Glomerular visceral epithelial cell (primary cell): ENCODE results near the gene ATP2B1.

Experiments used
- DNase-seq: peaks from one replicate; pipeline ENCODE4 v3.0.0-alpha.2; 2016; ENCODE audit errors: extremely low spot score

ATP2B1 gene

GRCh38 chr12:89661706-89662330 is 46.8 kb downstream of the ATP2B1 start:
- no peak for DNase-seq

GRCh38 chr12:89657739-89658138 is 50.9 kb downstream of the ATP2B1 start:
- no peak for DNase-seq

GRCh38 chr12:89657066-89657465 is 51.6 kb downstream of the ATP2B1 start:
- no peak for DNase-seq

GRCh38 chr12:89655841-89656240 is 52.8 kb downstream of the ATP2B1 start:
- no peak for DNase-seq

GRCh38 chr12:89651192-89651591 is 57.4 kb downstream of the ATP2B1 start:
- DNase-seq, result no peak

- no peak for DNase-seq
Measured at GRCh38 chr12:89650239-89650638, 58.4 kb downstream of the ATP2B1 start.

GRCh38 chr12:89649820-89650219 is 58.8 kb downstream of the ATP2B1 start:
- no peak for DNase-seq

- DNase-seq, result no peak
Measured at GRCh38 chr12:89649139-89649538, 59.5 kb downstream of the ATP2B1 start.

DNA sequence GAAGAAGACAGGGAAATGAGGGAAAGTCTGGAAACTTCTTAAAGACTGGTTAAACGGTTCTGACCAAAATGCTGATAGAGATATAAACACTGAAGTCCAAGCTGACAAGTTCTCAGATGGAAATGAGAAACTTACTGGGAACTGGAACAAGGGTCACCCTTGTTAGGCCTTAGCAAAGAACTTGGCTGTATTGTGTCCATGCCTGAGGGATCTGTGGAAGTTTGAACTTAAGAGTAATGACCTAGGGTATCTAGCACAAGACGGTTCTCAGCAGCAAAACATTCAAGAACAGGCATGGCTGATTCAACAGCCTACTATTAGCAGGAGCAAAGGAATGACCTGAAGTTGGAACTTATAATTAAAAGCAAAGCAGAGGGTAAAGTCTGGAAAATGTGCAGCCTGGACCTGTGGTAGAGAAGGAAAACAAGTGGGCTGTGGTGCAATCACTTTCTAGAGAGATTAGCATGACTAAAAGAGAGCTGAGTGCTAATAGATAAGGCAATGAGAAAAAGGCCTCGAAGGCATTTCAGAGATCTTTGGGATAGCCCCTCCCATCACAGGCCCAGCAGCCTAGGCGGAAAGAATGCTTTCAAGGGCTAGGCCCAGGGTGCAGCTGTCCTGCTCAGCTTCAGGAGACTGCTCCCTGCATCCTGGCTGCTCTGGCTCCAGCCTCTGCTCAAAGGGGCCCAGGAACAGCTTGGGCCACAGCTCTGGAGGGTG is 60.3 kb downstream of the ATP2B1 start:
- no peak for DNase-seq

GRCh38 chr12:89645434-89645833 is 63.2 kb downstream of the ATP2B1 start:
- no peak for DNase-seq

- no peak for DNase-seq
Measured at GRCh38 chr12:89642959-89643358, 65.7 kb downstream of the ATP2B1 start.

GRCh38 chr12:89636776-89637160 is 71.9 kb downstream of the ATP2B1 start:
- no peak for DNase-seq

GRCh38 chr12:89636052-89636775 is 72.4 kb downstream of the ATP2B1 start:
- no peak for DNase-seq

DNA sequence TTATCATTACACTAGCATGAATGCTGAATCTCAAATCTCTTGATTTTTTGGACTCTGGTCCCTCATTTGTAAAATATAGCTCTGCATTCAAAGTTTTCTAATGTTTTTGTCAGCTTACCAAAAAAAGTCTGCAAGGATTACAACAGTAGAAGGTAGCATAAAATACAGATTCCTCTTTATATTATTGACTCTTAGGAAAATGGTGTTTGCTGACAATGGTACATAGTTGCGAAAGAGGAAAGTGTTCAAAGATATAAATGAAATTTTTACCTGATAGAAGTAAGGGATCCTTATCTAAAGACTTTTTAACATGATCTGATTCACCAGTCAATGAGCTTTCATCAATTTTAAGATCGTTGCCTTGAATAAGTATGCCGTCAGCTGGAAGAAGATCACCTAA is 74.1 kb downstream of the ATP2B1 start:
- DNase-seq, result no peak

- DNase-seq, result no peak
Measured at GRCh38 chr12:89632778-89633177, 75.9 kb downstream of the ATP2B1 start.

DNA sequence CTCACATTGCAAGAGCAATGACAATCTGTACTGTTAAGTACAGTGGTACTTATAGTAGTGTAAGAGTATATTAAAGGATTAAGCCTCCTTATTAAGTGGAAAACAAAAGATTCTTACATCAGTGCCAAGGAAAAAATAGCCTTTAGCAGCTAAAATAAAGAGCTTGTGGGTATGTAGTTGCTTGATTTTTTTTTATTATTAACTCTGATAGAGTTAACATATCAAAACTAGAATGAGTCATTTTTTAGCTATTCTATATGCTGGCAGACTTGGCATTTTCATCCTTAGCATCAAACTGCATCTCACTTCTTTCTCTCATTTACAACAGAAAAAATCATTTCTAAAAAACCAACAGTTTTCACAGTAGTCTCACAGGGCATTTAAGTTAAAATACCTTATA is 86.5 kb downstream of the ATP2B1 start:
- no peak for DNase-seq

- no peak for DNase-seq
Measured at GRCh38 chr12:89621521-89621920, 87.1 kb downstream of the ATP2B1 start.

DNA sequence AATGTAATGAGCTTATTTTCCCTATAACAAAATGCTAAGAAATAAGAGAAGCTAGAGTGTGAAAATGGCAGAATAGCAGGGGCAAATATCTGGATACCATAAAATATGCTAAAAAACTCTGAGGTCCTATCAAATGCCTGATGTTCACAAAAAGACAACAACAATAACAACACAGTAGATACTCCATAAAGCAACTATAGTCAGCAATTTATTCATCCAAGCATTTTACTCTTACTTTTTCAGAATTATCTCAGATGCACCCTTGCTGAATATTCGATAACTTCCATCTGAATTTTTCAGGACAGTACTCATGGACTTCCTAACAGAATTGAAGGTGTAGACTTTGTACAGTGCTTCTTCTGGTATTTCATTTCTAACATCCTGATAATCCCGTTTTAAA is 88.9 kb downstream of the ATP2B1 start:
- DNase-seq, result no peak

- no peak for DNase-seq
Measured at GRCh38 chr12:89618113-89618862, 90.3 kb downstream of the ATP2B1 start.

DNA sequence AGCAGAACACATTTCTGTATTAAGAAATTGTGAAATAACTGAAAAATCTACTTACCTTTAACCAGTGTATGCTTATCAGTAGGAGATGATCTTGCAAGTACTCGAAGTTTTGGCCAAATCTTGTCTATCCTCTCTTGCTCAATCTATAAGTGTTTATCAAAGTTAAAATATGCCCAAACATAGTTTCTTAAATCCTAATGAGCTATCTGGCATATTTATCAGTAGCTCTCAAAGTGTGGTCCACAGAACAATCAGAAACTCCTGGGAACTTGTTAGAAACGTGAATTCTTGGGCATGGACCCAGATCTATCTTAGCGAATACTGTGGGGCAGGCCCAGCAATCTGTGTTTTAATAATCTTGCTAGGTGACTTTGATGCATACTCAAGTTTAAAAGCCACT is 98.3 kb downstream of the ATP2B1 start:
- DNase-seq, result no peak

- DNase-seq, result no peak
Measured at GRCh38 chr12:89603678-89604077, 105.0 kb downstream of the ATP2B1 start.

DNA sequence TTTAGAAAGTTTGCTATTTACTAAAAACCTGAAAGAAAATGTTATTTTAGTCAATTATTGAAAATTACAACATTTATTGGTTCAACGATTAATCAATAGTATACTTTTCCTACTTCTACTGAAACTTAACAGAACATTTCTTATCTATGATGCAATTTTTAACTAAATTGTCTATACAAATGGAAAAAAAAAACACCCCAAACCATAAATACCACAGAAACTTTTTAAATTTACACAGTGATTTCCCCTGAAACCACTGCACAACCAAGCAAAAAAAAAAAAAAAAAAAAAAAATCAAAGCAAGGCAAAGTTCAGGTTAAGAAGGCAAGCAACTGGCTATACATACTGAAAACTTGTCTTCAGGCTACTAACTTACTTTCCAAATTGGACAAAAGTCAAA is 110.9 kb downstream of the ATP2B1 start:
- DNase-seq, result no peak
